GM12878 (cell line): Measurements from ENCODE around the gene RNF103. TPM values are rescaled to one million over a fixed set of nuclear protein-coding genes. Genes with fewer than 3 reads are reported as not detected.

Experiments
- BACH1 ChIP-seq: fragments of 450-650 bp; IDR thresholded peaks from 2 replicates; pipeline ENCODE4 v1.6.1; 2017; ENCODE audit warnings: mild to moderate bottlenecking, borderline replicate concordance
- BMI1 ChIP-seq: fragments of 450-650 bp; IDR thresholded peaks from 2 replicates; pipeline ENCODE4 v1.6.1; 2016; ENCODE audit warnings: mild to moderate bottlenecking, moderate library complexity, borderline replicate concordance
- CBFB ChIP-seq: IDR thresholded peaks from 2 replicates; pipeline ENCODE4 v1.6.1; 2016; ENCODE audit warnings: antibody characterized with exemption, low read depth
- IKZF1 ChIP-seq: fragments of 450-650 bp; conservative IDR thresholded peaks from 2 replicates; pipeline ENCODE4 v1.6.1; 2017; ENCODE audit warnings: antibody characterized with exemption, mild to moderate bottlenecking
- KAT2A ChIP-seq: conservative IDR thresholded peaks from 2 replicates; pipeline ENCODE4 v1.6.1; 2011; ENCODE audit warnings: low read depth, low read length; ENCODE audit not compliant: control insufficient read depth
- MEF2B ChIP-seq: fragments of 450-650 bp; IDR thresholded peaks from 2 replicates; pipeline ENCODE4 v1.6.1; 2018; ENCODE audit warnings: mild to moderate bottlenecking, moderate library complexity; ENCODE audit not compliant: partially characterized antibody, poor library complexity, severe bottlenecking
- MXI1 ChIP-seq: fragments of 150-350 bp; IDR thresholded peaks from 2 replicates; pipeline ENCODE4 v1.6.1; 2011; ENCODE audit warnings: low read depth, mild to moderate bottlenecking, inconsistent platforms, low read length, improper control_type of control experiment
- NBN ChIP-seq: fragments of 450-650 bp; IDR thresholded peaks from 2 replicates; pipeline ENCODE4 v1.6.1; 2016
- NR2F1 ChIP-seq: fragments of 450-650 bp; conservative IDR thresholded peaks from 2 replicates; pipeline ENCODE4 v1.6.1; 2017; ENCODE audit warnings: mild to moderate bottlenecking
- POLR2AphosphoS2 ChIP-seq: IDR thresholded peaks from 2 replicates; pipeline ENCODE4 v1.6.1; 2011; ENCODE audit warnings: low read depth, mild to moderate bottlenecking, low read length, improper control_type of control experiment, moderate library complexity
- RB1 ChIP-seq: fragments of 450-650 bp; formaldehyde crosslinking; IDR thresholded peaks from 2 replicates; pipeline ENCODE4 v1.6.1; 2017; ENCODE audit warnings: mild to moderate bottlenecking, borderline replicate concordance
- SUPT20H ChIP-seq: IDR thresholded peaks from 2 replicates; pipeline ENCODE4 v1.6.1; 2011; ENCODE audit warnings: low read depth, mild to moderate bottlenecking, low read length, moderate library complexity, borderline replicate concordance; ENCODE audit not compliant: control insufficient read depth
- SUZ12 ChIP-seq: fragments of 200-600 bp; sonication (generic); IDR thresholded peaks from one replicate; pipeline ENCODE4 v1.6.1; 2018; ENCODE audit warnings: antibody characterized with exemption, mild to moderate bottlenecking; ENCODE audit not compliant: unreplicated experiment
- TARDBP ChIP-seq: IDR thresholded peaks from 2 replicates; pipeline ENCODE4 v1.6.1; 2016; ENCODE audit warnings: borderline replicate concordance
- TCF7 ChIP-seq: IDR thresholded peaks from 2 replicates; pipeline ENCODE4 v1.6.1; 2014; ENCODE audit warnings: antibody characterized with exemption, borderline replicate concordance
- ZNF622 ChIP-seq: fragments of 450-650 bp; IDR thresholded peaks from 2 replicates; pipeline ENCODE4 v1.6.1; 2017; ENCODE audit warnings: mild to moderate bottlenecking, inconsistent platforms
- ZSCAN29 ChIP-seq: fragments of 450-650 bp; IDR thresholded peaks from 2 replicates; pipeline ENCODE4 v1.6.1; 2017; ENCODE audit warnings: mild to moderate bottlenecking, moderate library complexity
- polyA plus RNA-seq, 11 experiments: library from polyadenylated mRNA; depleted of rRNA in 4 of 11; unstranded in 6 of 11; stranded (reverse) in 5 of 11; fragments of >200 nt; fragmentation: Nextera tagmentation in 4 of 11; fragmentation: Illumina TruSeq in 1 of 11; extraction: Ambion mirVana in 4 of 11; extraction: Trizol in 1 of 11; gene quantifications; 1 replicate in 1 of 11; 2 replicates in 10 of 11; pipeline versions ENCODE4 v1.2.1 to v1.2.3, GENCODE V29; 2011 to 2016; ENCODE audit warnings: inconsistent platforms in 2 of 11, missing spikeins in 2 of 11, low read depth in 1 of 11
- total RNA-seq, 4 experiments: library from RNA; depleted of rRNA in 3 of 4; stranded (reverse); fragments of >200 nt in 3 of 4; fragmentation: Illumina TruSeq in 1 of 4; extraction: Trizol in 1 of 4; gene quantifications; 2 replicates each; pipeline versions ENCODE4 v1.2.1 to v1.2.3, GENCODE V29; 2013 to 2021
- TF ChIP-seq, protein P1 (sequence below): fragments of 450-650 bp; conservative IDR thresholded peaks from 2 replicates; pipeline ENCODE4 v1.6.1; 2017; ENCODE audit warnings: mild to moderate bottlenecking, moderate library complexity
- TF ChIP-seq, protein P2 (sequence below): IDR thresholded peaks from 2 replicates; pipeline ENCODE4 v1.6.1; 2012; ENCODE audit warnings: low read depth, low read length, improper control_type of control experiment
- TF ChIP-seq, protein P3 (sequence below): IDR thresholded peaks from 2 replicates; pipeline ENCODE4 v1.6.1; 2011; ENCODE audit warnings: mild to moderate bottlenecking, low read depth, low read length, moderate library complexity; ENCODE audit not compliant: insufficient replicate concordance
- TF ChIP-seq, protein P4 (sequence below): fragments of 450-650 bp; IDR thresholded peaks from 2 replicates; pipeline ENCODE4 v1.6.1; 2018; ENCODE audit warnings: mild to moderate bottlenecking, low read depth, moderate library complexity; ENCODE audit not compliant: partially characterized antibody

RNF103 gene
- total and polyA plus RNA-seq, 10 of the 15 experiments (the other 5 are each of a cell fraction or from before 2014, with no cell fraction given): 2.4 to 11.0 (median 8.0) TPM

DNA sequence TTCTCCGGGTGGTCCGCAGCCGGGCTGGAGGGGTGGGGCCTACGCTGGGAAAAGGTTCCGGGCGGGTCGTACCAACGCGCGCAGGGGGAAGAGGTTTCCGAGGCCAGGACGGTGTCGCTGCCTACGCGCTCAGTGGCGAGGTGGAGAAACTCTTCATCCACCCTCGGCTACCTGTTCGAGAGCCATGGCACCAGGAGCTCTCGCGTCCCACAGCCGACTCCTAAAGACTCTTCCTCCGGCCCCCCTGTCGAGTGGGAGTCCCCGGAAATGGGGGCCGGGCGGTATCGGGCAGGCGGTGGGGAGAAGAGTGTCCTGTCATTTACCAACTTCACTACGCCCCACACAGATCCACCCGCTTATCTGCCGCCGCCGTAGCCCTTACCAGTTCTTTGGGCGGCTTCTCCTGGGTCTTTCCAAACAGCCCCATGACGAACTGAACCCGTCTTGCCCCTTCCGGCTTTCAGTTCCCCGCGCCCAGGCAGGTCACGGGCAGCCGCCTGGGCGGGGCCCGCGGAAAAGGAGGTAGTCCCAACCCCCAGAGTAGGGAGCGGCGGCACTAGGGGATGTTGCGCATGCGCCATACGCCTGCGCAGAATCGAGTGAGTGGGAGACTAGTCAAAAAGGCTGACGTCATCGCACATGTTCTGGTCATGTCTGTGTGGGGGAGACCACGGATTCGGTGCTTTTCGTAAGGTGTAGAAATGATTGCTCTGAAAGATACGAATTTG is 60.6 kb downstream of the RNF103 start, which contains the start of gene CHMP3 (continued):
- TF ChIP-seq, protein P1, sequence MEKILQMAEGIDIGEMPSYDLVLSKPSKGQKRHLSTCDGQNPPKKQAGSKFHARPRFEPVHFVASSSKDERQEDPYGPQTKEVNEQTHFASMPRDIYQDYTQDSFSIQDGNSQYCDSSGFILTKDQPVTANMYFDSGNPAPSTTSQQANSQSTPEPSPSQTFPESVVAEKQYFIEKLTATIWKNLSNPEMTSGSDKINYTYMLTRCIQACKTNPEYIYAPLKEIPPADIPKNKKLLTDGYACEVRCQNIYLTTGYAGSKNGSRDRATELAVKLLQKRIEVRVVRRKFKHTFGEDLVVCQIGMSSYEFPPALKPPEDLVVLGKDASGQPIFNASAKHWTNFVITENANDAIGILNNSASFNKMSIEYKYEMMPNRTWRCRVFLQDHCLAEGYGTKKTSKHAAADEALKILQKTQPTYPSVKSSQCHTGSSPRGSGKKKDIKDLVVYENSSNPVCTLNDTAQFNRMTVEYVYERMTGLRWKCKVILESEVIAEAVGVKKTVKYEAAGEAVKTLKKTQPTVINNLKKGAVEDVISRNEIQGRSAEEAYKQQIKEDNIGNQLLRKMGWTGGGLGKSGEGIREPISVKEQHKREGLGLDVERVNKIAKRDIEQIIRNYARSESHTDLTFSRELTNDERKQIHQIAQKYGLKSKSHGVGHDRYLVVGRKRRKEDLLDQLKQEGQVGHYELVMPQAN: peak; percentile 64
- TF ChIP-seq SUPT20H (no peak), NBN (peak; percentile 94), KAT2A (no peak), MXI1 (peak; percentile 85), POLR2AphosphoS2 (peak; percentile 91), IKZF1 (peak; percentile 80), CBFB (peak; percentile 74; the same call in 1 of the 2 replicates), ZSCAN29 (no peak; the same call in 1 of the 2 replicates), RB1 (0 out of 2 replicates have a peak, but pooled peaks have one; percentile 75), ZNF622 (no peak), NR2F1 (peak; percentile 54; the same call in 1 of the 2 replicates), SUZ12 (no peak), TCF7 (no peak), BMI1 (no peak), MEF2B (peak; percentile 41), TARDBP (no peak), BACH1 (peak; percentile 80)
- TF ChIP-seq, protein P2, sequence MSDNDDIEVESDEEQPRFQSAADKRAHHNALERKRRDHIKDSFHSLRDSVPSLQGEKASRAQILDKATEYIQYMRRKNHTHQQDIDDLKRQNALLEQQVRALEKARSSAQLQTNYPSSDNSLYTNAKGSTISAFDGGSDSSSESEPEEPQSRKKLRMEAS: peak; percentile 84; the same call in 1 of the 2 replicates
- TF ChIP-seq, protein P3, sequence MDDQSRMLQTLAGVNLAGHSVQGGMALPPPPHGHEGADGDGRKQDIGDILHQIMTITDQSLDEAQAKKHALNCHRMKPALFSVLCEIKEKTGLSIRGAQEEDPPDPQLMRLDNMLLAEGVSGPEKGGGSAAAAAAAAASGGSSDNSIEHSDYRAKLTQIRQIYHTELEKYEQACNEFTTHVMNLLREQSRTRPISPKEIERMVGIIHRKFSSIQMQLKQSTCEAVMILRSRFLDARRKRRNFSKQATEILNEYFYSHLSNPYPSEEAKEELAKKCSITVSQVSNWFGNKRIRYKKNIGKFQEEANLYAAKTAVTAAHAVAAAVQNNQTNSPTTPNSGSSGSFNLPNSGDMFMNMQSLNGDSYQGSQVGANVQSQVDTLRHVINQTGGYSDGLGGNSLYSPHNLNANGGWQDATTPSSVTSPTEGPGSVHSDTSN: no peak
- TF ChIP-seq, protein P4, sequence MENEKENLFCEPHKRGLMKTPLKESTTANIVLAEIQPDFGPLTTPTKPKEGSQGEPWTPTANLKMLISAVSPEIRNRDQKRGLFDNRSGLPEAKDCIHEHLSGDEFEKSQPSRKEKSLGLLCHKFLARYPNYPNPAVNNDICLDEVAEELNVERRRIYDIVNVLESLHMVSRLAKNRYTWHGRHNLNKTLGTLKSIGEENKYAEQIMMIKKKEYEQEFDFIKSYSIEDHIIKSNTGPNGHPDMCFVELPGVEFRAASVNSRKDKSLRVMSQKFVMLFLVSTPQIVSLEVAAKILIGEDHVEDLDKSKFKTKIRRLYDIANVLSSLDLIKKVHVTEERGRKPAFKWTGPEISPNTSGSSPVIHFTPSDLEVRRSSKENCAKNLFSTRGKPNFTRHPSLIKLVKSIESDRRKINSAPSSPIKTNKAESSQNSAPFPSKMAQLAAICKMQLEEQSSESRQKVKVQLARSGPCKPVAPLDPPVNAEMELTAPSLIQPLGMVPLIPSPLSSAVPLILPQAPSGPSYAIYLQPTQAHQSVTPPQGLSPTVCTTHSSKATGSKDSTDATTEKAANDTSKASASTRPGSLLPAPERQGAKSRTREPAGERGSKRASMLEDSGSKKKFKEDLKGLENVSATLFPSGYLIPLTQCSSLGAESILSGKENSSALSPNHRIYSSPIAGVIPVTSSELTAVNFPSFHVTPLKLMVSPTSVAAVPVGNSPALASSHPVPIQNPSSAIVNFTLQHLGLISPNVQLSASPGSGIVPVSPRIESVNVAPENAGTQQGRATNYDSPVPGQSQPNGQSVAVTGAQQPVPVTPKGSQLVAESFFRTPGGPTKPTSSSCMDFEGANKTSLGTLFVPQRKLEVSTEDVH: no peak
